ENCODE data around the gene LBH. TPM values are rescaled to one million over a fixed set of nuclear protein-coding genes. Genes with fewer than 3 reads are reported as not detected.

The LBH gene
- total RNA-seq, 1 donor from 2014 or later = 116 TPM

GRCh38 chr2:30255026-30255425 lies 23.7 kb downstream of the LBH start:
- peaks cover 17 to 32% of the 10 kb centered on the region in 2 donors for H3K4me1 ChIP-seq

GRCh38 chr2:30255466-30256408 lies 24.4 kb downstream of the LBH start:
- Histone ChIP-seq H3K27ac (peak overlapping the region; percentile 62 to 65), H3K27me3 (no peaks in the 10 kb centered on the region), H3K36me3 (peaks cover 41 to 53% of the 10 kb centered on the region in 2 donors), H3K9me3 (no peaks in the 10 kb centered on the region), H3K4me1 (peaks cover 17 to 28% of the 10 kb centered on the region in 2 donors), H3K4me3 (no peak overlapping the region)
- DNase-seq (ENCODE audit: low spot score in 2 of 2) = no peak
- intact Hi-C loops (cut with DNase I) = no loop called here
- TF ChIP-seq CTCF (IDR thresholded peaks at IDR 0.05) = no peak

More at GRCh38 chr2:30255026-30255425, 23.7 kb downstream of the LBH start:
- intact Hi-C loops (cut with DNase I) = no loop called here
- Histone ChIP-seq H3K27ac (peak overlapping the region; percentile 62 to 63), H3K27me3 (no peaks in the 10 kb centered on the region), H3K9me3 (no peaks in the 10 kb centered on the region), H3K4me3 (no peak overlapping the region), H3K36me3 (peaks cover 41 to 57% of the 10 kb centered on the region in 2 donors)
- no peak for DNase-seq (ENCODE audit: low spot score in 2 of 2)
- TF ChIP-seq CTCF (IDR thresholded peaks at IDR 0.05) = no peak

GRCh38 chr2:30257266-30258214 lies 26.2 kb downstream of the LBH start:
- Histone ChIP-seq H3K27ac (peak overlapping the region in 1 of 2 donors; percentile 22), H3K4me1 (peaks cover 8 to 13% of the 10 kb centered on the region in 2 donors), H3K27me3 (no peaks in the 10 kb centered on the region), H3K9me3 (no peaks in the 10 kb centered on the region), H3K36me3 (peaks cover 41 to 53% of the 10 kb centered on the region in 2 donors), H3K4me3 (no peak overlapping the region)
- no peak for TF ChIP-seq CTCF (IDR thresholded peaks at IDR 0.05)
- DNase-seq (ENCODE audit: low spot score in 2 of 2) = no peak
- intact Hi-C loops (cut with DNase I) = no loop called here

GRCh38 chr2:30259071-30259470 lies 27.7 kb downstream of the LBH start:
- Histone ChIP-seq H3K4me3 (no peak overlapping the region), H3K36me3 (peaks cover 41 to 53% of the 10 kb centered on the region in 2 donors), H3K27ac (no peak overlapping the region), H3K9me3 (no peaks in the 10 kb centered on the region), H3K27me3 (no peaks in the 10 kb centered on the region), H3K4me1 (no peaks in the 10 kb centered on the region)
- no peak for DNase-seq (ENCODE audit: low spot score in 2 of 2)
- TF ChIP-seq CTCF (IDR thresholded peaks at IDR 0.05) = no peak
- intact Hi-C loops (cut with DNase I) = no loop called here

GRCh38 chr2:30259827-30260679 lies 28.7 kb downstream of the LBH start:
- Histone ChIP-seq H3K9me3 (no peaks in the 10 kb centered on the region), H3K4me1 (no peaks in the 10 kb centered on the region), H3K4me3 (no peak overlapping the region), H3K27ac (no peak overlapping the region), H3K27me3 (no peaks in the 10 kb centered on the region), H3K36me3 (peaks cover 40 to 50% of the 10 kb centered on the region in 2 donors)
- DNase-seq (ENCODE audit: low spot score in 2 of 2) = no peak
- intact Hi-C loops (cut with DNase I) = no loop called here
- no peak for TF ChIP-seq CTCF (IDR thresholded peaks at IDR 0.05)

Data from ascending aorta (tissue), 2 donors.